Astrocyte of the spinal cord (primary cell): ENCODE results near the gene SYNDIG1L.

Experiments used
- DNase-seq: peaks from one replicate; pipeline ENCODE4 v3.0.0; 2011; ENCODE audit warnings: low read depth, low spot score
- H3K4me3 ChIP-seq: 2 replicates; pipeline ENCODE4 v1.5.1; 2011; ENCODE audit warnings: low read depth, mild to moderate bottlenecking, low read length, moderate library complexity
- in situ Hi-C: cut with HindIII; loops from 2 replicates; pipeline ENCODE4 v1.10.0; 2017; ENCODE audit warnings: low sequenced_read_pairs
- TF ChIP-seq, protein P1 (sequence below): IDR thresholded peaks from 2 replicates; pipeline ENCODE4 v1.5.1; 2012; ENCODE audit warnings: low read depth, mild to moderate bottlenecking, low read length, inconsistent platforms

The SYNDIG1L gene

DNA sequence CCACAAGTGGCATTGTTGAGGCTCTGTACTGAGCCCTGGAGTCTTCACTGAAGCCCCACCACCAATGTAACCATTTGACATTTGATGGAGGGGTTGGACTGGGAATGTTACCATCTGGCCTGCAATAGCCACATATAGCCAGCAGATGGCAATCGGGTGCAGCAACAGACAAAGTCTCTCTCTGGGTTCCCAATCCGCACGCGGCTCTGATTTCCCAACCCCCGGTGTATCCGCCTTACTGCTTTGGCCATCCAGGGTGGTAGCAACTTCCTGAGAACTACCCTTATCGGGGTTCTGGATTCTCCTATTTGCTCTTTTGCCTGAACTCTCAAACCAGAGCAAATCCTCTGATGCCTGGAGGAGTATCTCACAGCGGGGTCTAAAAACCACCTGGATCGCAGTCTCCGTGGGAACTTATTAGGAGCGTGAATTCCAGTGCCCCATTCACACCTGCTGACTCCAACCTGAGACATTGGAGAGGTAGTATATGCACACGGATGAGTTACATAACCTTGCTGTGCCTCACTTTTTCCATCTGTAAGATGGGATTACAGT is 63.6 kb downstream of the SYNDIG1L start:
- in situ Hi-C loops: no loop called here
- TF ChIP-seq, protein P1, sequence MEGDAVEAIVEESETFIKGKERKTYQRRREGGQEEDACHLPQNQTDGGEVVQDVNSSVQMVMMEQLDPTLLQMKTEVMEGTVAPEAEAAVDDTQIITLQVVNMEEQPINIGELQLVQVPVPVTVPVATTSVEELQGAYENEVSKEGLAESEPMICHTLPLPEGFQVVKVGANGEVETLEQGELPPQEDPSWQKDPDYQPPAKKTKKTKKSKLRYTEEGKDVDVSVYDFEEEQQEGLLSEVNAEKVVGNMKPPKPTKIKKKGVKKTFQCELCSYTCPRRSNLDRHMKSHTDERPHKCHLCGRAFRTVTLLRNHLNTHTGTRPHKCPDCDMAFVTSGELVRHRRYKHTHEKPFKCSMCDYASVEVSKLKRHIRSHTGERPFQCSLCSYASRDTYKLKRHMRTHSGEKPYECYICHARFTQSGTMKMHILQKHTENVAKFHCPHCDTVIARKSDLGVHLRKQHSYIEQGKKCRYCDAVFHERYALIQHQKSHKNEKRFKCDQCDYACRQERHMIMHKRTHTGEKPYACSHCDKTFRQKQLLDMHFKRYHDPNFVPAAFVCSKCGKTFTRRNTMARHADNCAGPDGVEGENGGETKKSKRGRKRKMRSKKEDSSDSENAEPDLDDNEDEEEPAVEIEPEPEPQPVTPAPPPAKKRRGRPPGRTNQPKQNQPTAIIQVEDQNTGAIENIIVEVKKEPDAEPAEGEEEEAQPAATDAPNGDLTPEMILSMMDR: peak; percentile 99
- no peak overlapping the region for H3K4me3 ChIP-seq
- peak; percentile 48 for DNase-seq

DNA sequence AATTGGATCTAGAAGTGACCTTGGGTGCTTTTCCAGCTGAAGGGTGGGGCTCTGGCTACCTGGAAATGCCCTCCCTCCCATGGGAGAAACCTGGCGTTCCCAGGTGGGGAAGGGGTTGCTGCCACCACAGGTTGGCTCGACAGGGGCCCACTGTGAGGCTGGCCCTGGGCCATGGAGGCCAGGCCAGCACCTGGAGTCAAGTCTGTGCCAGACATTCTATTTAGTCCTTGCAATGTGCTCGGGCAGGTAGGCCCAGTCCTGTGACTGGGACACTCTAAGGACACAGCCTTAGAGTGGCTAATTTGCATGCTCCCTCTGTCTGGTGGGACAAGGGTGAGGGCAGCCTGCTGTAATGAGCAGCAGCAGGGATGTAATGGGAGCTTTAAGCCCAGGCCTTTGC is 65.8 kb downstream of the SYNDIG1L start:
- TF ChIP-seq, protein P1: no peak
- H3K4me3 ChIP-seq: no peak overlapping the region
- in situ Hi-C loops: no loop called here
- no peak for DNase-seq

- no peak for DNase-seq
- in situ Hi-C loops: no loop called here
- TF ChIP-seq, protein P1: no peak
- H3K4me3 ChIP-seq: no peak overlapping the region
These were observed 67.7 kb downstream of the SYNDIG1L start for GRCh38 chr14:74358176-74358829.

DNA sequence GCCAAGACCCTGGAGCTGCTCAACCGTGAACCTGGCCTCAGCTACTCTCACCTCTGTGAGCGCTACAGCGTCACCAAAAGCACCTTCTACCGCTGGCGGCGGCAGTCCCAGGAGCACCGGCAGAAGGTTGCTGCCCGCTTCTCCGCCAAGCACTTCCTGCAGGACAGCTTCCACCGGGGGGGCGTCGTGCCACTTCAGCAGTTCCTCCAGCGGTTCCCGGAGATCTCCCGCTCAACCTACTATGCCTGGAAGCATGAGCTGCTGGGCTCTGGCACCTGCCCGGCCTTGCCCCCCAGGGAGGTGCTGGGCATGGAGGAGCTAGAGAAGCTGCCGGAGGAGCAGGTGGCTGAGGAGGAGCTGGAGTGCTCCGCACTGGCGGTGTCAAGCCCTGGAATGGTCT is 68.4 kb downstream of the SYNDIG1L start:
- in situ Hi-C loops: no loop called here

GRCh38 chr14:74356892-74357575 is 69.0 kb downstream of the SYNDIG1L start:
- in situ Hi-C loops: no loop called here
- no peak overlapping the region for H3K4me3 ChIP-seq
- DNase-seq: no peak
- TF ChIP-seq, protein P1: no peak

More for the DNA sequence above, 68.4 kb downstream of the SYNDIG1L start:
- no peak for DNase-seq
- no peak overlapping the region for H3K4me3 ChIP-seq
- TF ChIP-seq, protein P1: no peak
